ENCODE results near the gene SMIM10. TPM values are rescaled to one million over a fixed set of nuclear protein-coding genes. Genes with fewer than 3 reads are reported as not detected.

SMIM10 gene
- polyA plus RNA-seq, 1 donor (not counting 4 experiments of a cell fraction or from before 2014, with no cell fraction given) = 0.04 TPM

DNA sequence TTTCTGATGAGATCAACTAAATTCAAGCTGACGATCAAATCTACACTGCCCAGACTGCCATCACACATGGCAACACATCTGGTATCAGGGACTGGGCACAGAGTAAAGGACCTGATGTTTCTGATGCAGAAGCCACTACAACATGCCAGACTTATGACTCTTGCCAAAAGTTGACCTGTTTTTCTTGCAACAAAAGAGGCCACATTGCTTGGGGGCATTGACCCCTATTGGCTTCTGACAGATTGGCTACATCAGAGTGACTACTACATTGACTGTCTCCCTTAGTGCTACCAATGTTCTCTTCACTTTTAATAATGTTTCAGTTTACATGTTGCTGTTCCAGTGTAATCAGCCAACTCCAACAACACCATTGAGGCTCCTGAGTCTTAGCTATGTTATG is 15.3 kb upstream of the SMIM10 start:
- no peaks in the 10 kb centered on the region for H4K20me1 ChIP-seq (ENCODE audit: control insufficient read depth, extremely low read depth, insufficient read depth, low read length)
- H3K27me3 ChIP-seq (ENCODE audit: control insufficient read depth, extremely low read depth, insufficient read depth, low read length) = no peaks in the 10 kb centered on the region
- peaks cover 7% of the 10 kb centered on the region for H3K4me1 ChIP-seq (ENCODE audit: control insufficient read depth, extremely low read depth, insufficient read depth, low read length)
- dilution Hi-C loops (cut with MboI; ENCODE audit: extremely low pct_ligation_motif_present, low sequenced_read_pairs) = no loop called here
- no peak overlapping the region for H3K4me3 ChIP-seq (ENCODE audit: control insufficient read depth in 2 of 3, extremely low read depth in 1 of 3, insufficient read depth in 2 of 3, low read depth in 1 of 3, low read length in 3 of 3)
- no peak overlapping the region for H2AFZ ChIP-seq (ENCODE audit: control insufficient read depth, low read length)
- H3K9me1 ChIP-seq (ENCODE audit: control insufficient read depth, extremely low read depth, insufficient read depth, low read length) = no peaks in the 10 kb centered on the region
- no peak for DNase-seq (ENCODE audit: low read depth, low spot score)
- no peak for FAIRE-seq
- no peak overlapping the region for H3K9ac ChIP-seq (ENCODE audit: control insufficient read depth, extremely low read depth, insufficient read depth, low read length)
- H3K36me3 ChIP-seq (ENCODE audit: control insufficient read depth in 2 of 2, extremely low read depth in 1 of 2, insufficient read depth in 2 of 2, low read length in 2 of 2) = no peaks in the 10 kb centered on the region
- no peaks in the 10 kb centered on the region for H3K79me2 ChIP-seq (ENCODE audit: control insufficient read depth, insufficient read depth, low read length)
- TF ChIP-seq, protein P1, sequence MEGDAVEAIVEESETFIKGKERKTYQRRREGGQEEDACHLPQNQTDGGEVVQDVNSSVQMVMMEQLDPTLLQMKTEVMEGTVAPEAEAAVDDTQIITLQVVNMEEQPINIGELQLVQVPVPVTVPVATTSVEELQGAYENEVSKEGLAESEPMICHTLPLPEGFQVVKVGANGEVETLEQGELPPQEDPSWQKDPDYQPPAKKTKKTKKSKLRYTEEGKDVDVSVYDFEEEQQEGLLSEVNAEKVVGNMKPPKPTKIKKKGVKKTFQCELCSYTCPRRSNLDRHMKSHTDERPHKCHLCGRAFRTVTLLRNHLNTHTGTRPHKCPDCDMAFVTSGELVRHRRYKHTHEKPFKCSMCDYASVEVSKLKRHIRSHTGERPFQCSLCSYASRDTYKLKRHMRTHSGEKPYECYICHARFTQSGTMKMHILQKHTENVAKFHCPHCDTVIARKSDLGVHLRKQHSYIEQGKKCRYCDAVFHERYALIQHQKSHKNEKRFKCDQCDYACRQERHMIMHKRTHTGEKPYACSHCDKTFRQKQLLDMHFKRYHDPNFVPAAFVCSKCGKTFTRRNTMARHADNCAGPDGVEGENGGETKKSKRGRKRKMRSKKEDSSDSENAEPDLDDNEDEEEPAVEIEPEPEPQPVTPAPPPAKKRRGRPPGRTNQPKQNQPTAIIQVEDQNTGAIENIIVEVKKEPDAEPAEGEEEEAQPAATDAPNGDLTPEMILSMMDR (optimal IDR thresholded peaks at IDR 0.05 in 1 of 3, IDR thresholded peaks at IDR 0.05 in 1 of 3, conservative IDR thresholded peaks at IDR 0.05 in 1 of 3; ENCODE audit: extremely low read depth in 1 of 3, insufficient read depth in 2 of 3, low read length in 3 of 3) = no peak
- no peak for TF ChIP-seq EZH2 (IDR thresholded peaks at IDR 0.05; ENCODE audit: low read length)
- H3K27ac ChIP-seq (ENCODE audit: control insufficient read depth, insufficient read depth, low read length) = no peak overlapping the region
- H3K4me2 ChIP-seq (ENCODE audit: control insufficient read depth, extremely low read depth, insufficient read depth, low read depth, low read length) = no peak overlapping the region
- no peaks in the 10 kb centered on the region for H3K9me3 ChIP-seq (ENCODE audit: control insufficient read depth, low read depth, low read length)

DNA sequence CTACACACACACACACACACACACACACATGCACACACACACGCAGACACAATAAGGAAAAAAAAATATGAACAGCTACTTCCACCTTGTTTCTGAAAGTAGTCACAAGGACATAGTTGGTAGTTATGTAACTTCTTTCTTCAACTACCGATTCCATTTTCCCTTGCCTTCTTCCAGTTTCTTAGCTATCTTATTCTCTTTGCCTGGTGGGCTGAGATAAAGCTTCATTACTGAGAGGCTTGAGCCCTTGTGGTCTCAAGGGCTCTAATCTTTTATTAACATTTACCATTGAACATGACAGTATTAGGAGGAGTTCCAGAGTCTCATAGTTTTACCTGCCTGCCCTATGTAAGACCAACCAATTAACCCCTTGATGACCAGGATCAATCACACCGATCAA is 8.9 kb upstream of the SMIM10 start:
- Histone ChIP-seq H4K20me1 (ENCODE audit: control insufficient read depth, extremely low read depth, insufficient read depth, low read length) (no peaks in the 10 kb centered on the region), H3K4me2 (ENCODE audit: control insufficient read depth, extremely low read depth, insufficient read depth, low read depth, low read length) (no peak overlapping the region), H3K9me3 (ENCODE audit: control insufficient read depth, low read depth, low read length) (no peaks in the 10 kb centered on the region), H3K27me3 (ENCODE audit: control insufficient read depth, extremely low read depth, insufficient read depth, low read length) (no peaks in the 10 kb centered on the region), H3K9me1 (ENCODE audit: control insufficient read depth, extremely low read depth, insufficient read depth, low read length) (no peaks in the 10 kb centered on the region), H3K9ac (ENCODE audit: control insufficient read depth, extremely low read depth, insufficient read depth, low read length) (no peak overlapping the region), H3K79me2 (ENCODE audit: control insufficient read depth, insufficient read depth, low read length) (no peaks in the 10 kb centered on the region), H3K4me3 (ENCODE audit: control insufficient read depth in 2 of 3, extremely low read depth in 1 of 3, insufficient read depth in 2 of 3, low read depth in 1 of 3, low read length in 3 of 3) (no peak overlapping the region), H2AFZ (ENCODE audit: control insufficient read depth, low read length) (no peak overlapping the region), H3K36me3 (ENCODE audit: control insufficient read depth in 2 of 2, extremely low read depth in 1 of 2, insufficient read depth in 2 of 2, low read length in 2 of 2) (no peaks in the 10 kb centered on the region), H3K27ac (ENCODE audit: control insufficient read depth, insufficient read depth, low read length) (no peak overlapping the region), H3K4me1 (ENCODE audit: control insufficient read depth, extremely low read depth, insufficient read depth, low read length) (no peaks in the 10 kb centered on the region)
- FAIRE-seq (no peak), DNase-seq (ENCODE audit: low read depth, low spot score) (no peak)
- dilution Hi-C loops (cut with MboI; ENCODE audit: extremely low pct_ligation_motif_present, low sequenced_read_pairs) = no loop called here
- TF ChIP-seq, protein P1 (optimal IDR thresholded peaks at IDR 0.05 in 1 of 3, IDR thresholded peaks at IDR 0.05 in 1 of 3, conservative IDR thresholded peaks at IDR 0.05 in 1 of 3; ENCODE audit: extremely low read depth in 1 of 3, insufficient read depth in 2 of 3, low read length in 3 of 3) = no peak
- no peak for TF ChIP-seq EZH2 (IDR thresholded peaks at IDR 0.05; ENCODE audit: low read length)
